Stimulated activated CD8-positive, alpha-beta memory T cell treated with anti-CD3 and anti-CD28 coated beads, Interleukin-15, amount 100 ng/mL, for 1 hour (primary cell): ENCODE results near the gene FKBP1B.
"Not testable (repeated sequence)": the region's sequence is repeated elsewhere in the genome, so short reads cannot be mapped to it uniquely, and the experiment has no call there.

Source experiments
- DNase-seq: peaks from one replicate; pipeline ENCODE4 v3.0.0-alpha.2; 2020; ENCODE audit warnings: low read depth

Gene FKBP1B

GRCh38 chr2:24022975-24023575 lies 26.5 kb upstream of the FKBP1B start:
- DNase-seq, result no peak

- DNase-seq, result no peak
Measured at GRCh38 chr2:24024018-24024417, 25.5 kb upstream of the FKBP1B start.

- no peak for DNase-seq
Measured at GRCh38 chr2:24024996-24025663, 24.4 kb upstream of the FKBP1B start.

- no peak for DNase-seq
Measured at GRCh38 chr2:24026233-24026632, 23.3 kb upstream of the FKBP1B start.

DNA sequence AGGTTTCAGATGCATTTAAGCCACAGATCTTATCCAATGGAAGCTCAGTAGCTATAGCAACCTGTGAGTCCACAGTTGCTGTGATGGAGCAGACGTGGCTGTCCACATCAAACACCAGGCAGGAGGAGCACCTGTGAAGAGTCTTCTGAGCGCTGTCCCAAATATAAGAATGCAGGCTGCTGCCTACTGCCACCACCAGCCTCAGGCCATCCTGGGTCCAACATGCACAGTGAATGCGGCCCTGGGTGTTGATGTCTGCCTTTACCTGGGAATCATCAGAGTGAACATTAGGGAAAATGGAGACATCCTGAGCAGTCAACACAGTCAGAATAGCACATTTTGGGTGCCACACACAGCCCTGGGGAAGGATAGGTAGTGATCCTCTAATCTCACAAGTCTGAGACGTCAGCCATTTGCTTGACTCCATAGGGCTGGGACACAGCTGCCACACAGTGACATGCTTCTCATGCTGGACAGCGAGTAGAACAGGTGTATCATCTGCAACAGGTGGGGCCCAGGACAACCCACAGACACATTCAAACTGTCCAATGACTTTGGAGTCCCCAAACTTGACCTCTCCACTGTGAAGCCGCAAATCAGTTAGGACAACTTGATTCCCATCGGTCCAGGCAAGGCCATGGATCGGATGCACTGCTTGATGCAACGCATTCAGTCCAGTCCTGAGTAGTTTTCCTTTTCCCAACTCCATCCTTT lies 10.6 kb upstream of the FKBP1B start:
- no peak for DNase-seq

- no peak for DNase-seq
Measured at GRCh38 chr2:24040511-24040910, 9.0 kb upstream of the FKBP1B start.

- not testable (repeated sequence) for DNase-seq
Measured at GRCh38 chr2:24043133-24043532, 6.4 kb upstream of the FKBP1B start.

- no peak for DNase-seq
Measured at GRCh38 chr2:24045511-24046508, 3.7 kb upstream of the FKBP1B start.

GRCh38 chr2:24046599-24046929 lies 3.0 kb upstream of the FKBP1B start:
- no peak for DNase-seq

DNA sequence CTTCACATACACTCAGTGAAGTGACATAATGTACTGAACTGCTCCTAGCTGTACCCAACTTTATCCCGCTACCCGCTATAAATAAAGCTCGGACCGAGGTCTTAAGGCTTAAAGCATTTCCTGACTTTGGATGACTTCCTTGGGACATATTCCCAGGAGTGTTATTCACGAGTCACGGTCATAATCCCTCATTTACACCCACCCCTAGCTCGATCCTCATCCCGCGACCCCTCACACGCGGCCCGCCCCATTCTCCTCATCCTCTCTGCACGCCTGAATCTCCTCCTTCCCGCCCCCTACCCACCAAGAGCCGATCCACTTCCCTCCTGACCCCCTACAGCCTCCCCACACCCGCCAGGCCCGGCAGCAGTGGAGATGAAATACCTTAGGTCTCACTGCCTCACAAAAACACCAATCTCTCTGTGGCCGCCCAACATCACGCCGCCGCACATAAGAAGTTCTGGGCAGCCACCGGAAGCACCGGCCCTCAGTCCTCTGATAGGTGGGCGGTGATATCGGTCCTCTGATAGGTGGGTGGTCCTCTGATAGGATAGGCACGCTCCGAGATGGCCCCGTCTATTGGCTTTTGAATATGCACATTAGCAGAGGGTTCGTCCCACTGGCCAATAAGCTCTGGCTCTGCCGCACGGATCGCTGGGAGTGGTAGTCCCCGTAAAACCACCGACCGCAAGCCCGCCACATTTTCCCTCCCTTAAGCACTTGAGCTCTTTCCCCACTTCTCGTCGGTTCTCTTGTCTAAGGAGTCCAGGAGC lies 2.4 kb upstream of the FKBP1B start, which contains the start of gene WDCP:
Gene WDCP, minus strand, starts transcription at position 462 of the 773 bp plus-strand sequence. CDS start 7,897 bp downstream, outside the sequence.
- peak; percentile 89 for DNase-seq

DNA sequence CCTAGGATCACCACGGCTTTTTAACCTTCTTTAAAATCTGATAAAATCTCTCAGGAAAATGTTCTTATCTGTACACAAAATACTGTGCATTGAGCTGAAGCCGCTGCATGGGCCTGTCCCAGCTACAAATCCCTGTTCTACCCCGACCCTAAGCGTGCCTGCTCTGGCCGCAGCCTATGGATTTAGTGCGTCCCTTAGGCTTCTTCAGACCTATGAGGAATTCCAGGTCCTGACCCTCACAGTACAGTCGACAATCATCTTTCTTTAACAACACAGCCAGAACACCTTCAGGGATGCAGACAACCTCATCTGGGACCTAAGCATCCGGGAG lies 1.9 kb upstream of the FKBP1B start:
- no peak for DNase-seq

GRCh38 chr2:24048769-24049484 lies 614 bp upstream of the FKBP1B start:
- DNase-seq, result no peak

DNA sequence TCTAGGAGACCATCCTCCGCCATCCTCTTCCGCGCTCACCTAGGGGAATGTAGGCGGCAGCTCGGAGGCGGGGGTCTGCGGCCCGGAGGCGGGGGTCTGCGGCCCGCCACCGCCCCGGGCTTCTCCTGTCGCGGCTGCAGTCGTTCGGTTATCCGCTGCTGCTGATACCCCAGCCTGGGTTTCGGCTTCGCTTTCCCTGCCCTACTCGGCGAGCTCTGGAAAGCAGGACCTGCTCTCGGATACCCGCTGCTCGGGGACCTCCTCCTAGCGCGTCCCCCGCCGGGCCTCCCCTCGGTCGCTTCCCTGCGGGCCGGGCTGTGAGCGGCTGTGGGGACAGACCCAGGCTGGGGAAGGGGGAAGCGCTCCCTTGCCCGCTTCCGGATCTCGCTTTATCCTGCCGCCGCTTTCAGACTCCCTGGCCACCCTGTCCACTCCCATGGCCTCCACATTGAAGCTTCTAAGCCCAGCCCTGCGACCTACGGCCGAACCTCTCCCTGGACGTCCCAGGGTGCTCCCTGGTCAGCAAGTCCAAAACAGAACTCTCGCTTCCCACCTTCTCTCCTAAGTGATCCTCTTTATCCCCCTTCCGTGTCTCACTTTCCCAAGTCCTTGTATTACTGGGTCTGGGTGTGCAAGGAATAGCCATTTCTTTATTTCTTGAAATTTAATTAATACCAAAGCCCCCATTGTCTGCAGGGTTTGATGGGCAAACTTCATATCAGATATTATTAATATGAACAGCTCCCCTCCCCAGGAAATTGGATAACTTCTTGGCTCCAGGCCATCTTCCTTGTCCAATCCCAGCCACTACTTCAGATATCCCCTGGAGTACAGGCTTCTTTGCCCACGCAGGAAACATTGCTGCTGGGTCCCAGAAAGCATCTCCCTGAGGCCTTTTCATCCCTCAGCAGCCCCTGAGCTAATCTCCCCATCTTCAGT lies 769 bp downstream of the FKBP1B start:
- DNase-seq, result no peak

DNA sequence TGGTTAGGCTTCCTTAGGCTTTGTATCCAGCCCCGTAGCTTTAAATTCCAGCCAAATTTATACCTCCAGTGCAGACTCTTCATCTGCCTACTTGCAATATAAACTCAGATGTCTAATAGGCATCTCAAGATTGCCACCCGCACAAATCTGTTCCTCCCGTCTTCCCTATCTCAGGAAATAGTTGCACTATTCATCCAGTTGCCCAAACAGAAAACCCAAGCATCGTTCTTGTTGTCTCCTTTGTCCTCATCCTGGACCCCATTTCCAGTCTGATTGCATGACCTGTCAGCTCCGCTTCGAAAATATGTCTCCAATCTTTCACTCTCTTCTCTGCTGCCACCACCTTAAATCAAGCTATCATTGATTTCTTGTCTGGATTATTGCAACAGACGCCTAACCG lies 2.3 kb downstream of the FKBP1B start:
- DNase-seq, result no peak

DNA sequence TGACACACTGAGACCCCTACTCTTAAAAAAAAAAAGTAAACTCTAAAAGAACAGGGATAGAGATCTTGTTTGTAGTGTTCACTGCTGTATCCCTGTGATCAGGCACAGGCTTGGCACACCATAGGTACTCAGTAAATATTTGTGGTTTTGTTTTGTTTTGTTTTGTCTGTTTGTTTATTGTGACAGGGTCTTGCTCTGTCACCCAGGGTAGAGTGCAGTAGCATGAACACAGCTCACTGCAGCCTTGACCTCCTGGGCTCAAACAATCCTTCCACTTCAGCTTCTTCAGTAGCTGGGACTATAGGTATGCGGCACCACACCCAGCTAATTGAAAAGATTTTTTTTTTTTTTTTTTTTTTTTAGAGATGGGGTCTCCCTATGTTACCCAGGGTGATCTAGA lies 3.4 kb downstream of the FKBP1B start:
- no peak for DNase-seq

- no peak for DNase-seq
Measured at GRCh38 chr2:24054366-24055010, 4.9 kb downstream of the FKBP1B start.

DNA sequence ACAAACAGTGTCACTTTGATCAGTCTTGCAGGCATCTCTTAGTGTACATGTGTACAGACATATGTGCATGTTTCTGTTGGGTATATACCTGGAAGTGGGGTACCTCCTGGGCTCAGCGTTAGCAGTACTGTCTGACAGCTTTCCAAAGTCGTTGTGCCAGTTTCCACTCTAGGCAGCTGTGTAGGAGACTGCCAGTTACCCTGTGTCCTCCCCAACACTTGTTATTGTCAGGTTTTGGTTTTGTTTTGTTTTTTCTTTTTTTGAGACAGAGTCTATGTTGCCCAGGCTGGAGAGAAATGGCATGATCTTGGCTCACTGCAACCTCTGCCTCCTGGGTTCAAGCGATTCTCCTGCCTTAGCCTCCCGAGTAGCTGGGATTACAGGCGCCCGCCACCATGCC lies 6.2 kb downstream of the FKBP1B start:
- DNase-seq, result no peak

- no peak for DNase-seq
Measured at GRCh38 chr2:24058564-24059271, 9.2 kb downstream of the FKBP1B start.

- no peak for DNase-seq
Measured at GRCh38 chr2:24065341-24065740, 15.8 kb downstream of the FKBP1B start.
